Astrocyte (in vitro differentiated cells and primary cell): ENCODE data around the gene APMAP. TPM values are rescaled to one million over a fixed set of nuclear protein-coding genes. Genes with fewer than 3 reads are reported as not detected.

Experiments used
- DNase-seq: peaks from one replicate; pipeline ENCODE4 v3.0.0-alpha.2; 2010; ENCODE audit warnings: low read depth
- FAIRE-seq: peaks from 2 replicates; lab custom pipeline; 2011; peaks lifted over from hg19 to GRCh38; lab: Jason Lieb, UNC
- H2AFZ ChIP-seq: 2 replicates; pipeline ENCODE4 v1.6.0; 2012; ENCODE audit warnings: low read depth, low read length, inconsistent platforms
- H3K27ac ChIP-seq: 2 replicates; pipeline ENCODE4 v1.5.1; 2011; ENCODE audit warnings: low read depth, low read length, inconsistent platforms
- H3K27me3 ChIP-seq: 2 replicates; pipeline ENCODE4 v1.6.0; 2011; ENCODE audit warnings: low read length, inconsistent platforms; ENCODE audit not compliant: insufficient read depth
- H3K36me3 ChIP-seq: 2 replicates; pipeline ENCODE4 v1.5.1; 2011; ENCODE audit warnings: low read length, inconsistent platforms; ENCODE audit not compliant: insufficient read depth
- H3K4me1 ChIP-seq: 2 replicates; pipeline ENCODE4 v1.5.1; 2011; ENCODE audit warnings: low read length, inconsistent platforms; ENCODE audit not compliant: insufficient read depth
- H3K4me2 ChIP-seq: 2 replicates; pipeline ENCODE4 v1.6.0; 2012; ENCODE audit warnings: low read length, inconsistent platforms
- H3K4me3 ChIP-seq: 2 replicates; pipeline ENCODE4 v1.5.1; 2011; ENCODE audit warnings: low read depth, mild to moderate bottlenecking, low read length, inconsistent platforms; ENCODE audit not compliant: insufficient read depth
- H3K79me2 ChIP-seq: 2 replicates; pipeline ENCODE4 v1.6.0; 2012; ENCODE audit warnings: mild to moderate bottlenecking, low read length, inconsistent platforms; ENCODE audit not compliant: insufficient read depth
- H3K9ac ChIP-seq: 2 replicates; pipeline ENCODE4 v1.6.0; 2012; ENCODE audit warnings: mild to moderate bottlenecking, low read length, inconsistent platforms
- H3K9me3 ChIP-seq: 2 replicates; pipeline ENCODE4 v1.5.1; 2012; ENCODE audit warnings: low read depth, mild to moderate bottlenecking, low read length, inconsistent platforms; ENCODE audit not compliant: insufficient read depth
- H4K20me1 ChIP-seq: 2 replicates; pipeline ENCODE4 v1.6.0; 2012; ENCODE audit warnings: low read length, inconsistent platforms; ENCODE audit not compliant: insufficient read depth
- H3K27ac Mint-ChIP-seq: one replicate; pipeline ENCODE4 v1.8.0; 2021; ENCODE audit warnings: mild to moderate bottlenecking, mixed read lengths; ENCODE audit not compliant: unreplicated experiment
- H3K27me3 Mint-ChIP-seq: one replicate; pipeline ENCODE4 v1.8.0; 2021; ENCODE audit warnings: low read depth, mixed read lengths; ENCODE audit not compliant: unreplicated experiment
- H3K36me3 Mint-ChIP-seq: one replicate; pipeline ENCODE4 v1.8.0; 2021; ENCODE audit warnings: low read depth, mixed read lengths; ENCODE audit not compliant: unreplicated experiment
- H3K4me1 Mint-ChIP-seq: one replicate; pipeline ENCODE4 v1.8.0; 2021; ENCODE audit warnings: low read depth, mixed read lengths; ENCODE audit not compliant: unreplicated experiment
- H3K4me3 Mint-ChIP-seq: one replicate; pipeline ENCODE4 v1.8.0; 2021; ENCODE audit warnings: mild to moderate bottlenecking, moderate library complexity, mixed read lengths; ENCODE audit not compliant: unreplicated experiment
- H3K9me3 Mint-ChIP-seq: one replicate; pipeline ENCODE4 v1.8.0; 2021; ENCODE audit warnings: mild to moderate bottlenecking, mixed read lengths; ENCODE audit not compliant: unreplicated experiment
- EZH2 ChIP-seq: IDR thresholded peaks from 2 replicates; pipeline ENCODE4 v1.6.1; 2012; ENCODE audit warnings: mild to moderate bottlenecking, low read length, inconsistent platforms; ENCODE audit not compliant: insufficient read depth
- total RNA-seq: library from RNA; stranded (reverse); gene quantifications from 2 replicates; pipeline ENCODE4 v1.2.1, GENCODE V29; 2021
- TF ChIP-seq, protein P1 (sequence below): IDR thresholded peaks from 2 replicates; pipeline ENCODE4 v1.5.1; 2011; ENCODE audit warnings: low read depth, mild to moderate bottlenecking, inconsistent platforms, low read length, moderate library complexity; ENCODE audit not compliant: insufficient read depth

Gene APMAP
- total RNA-seq, 1 donor from 2014 or later = 110 TPM

- Mint-ChIP-seq H3K27me3 (peaks cover 22% of the 10 kb centered on the region), H3K4me1 (peaks cover 17% of the 10 kb centered on the region), H3K4me3 (no peak overlapping the region), H3K27ac (no peak overlapping the region), H3K9me3 (peaks cover 13% of the 10 kb centered on the region), H3K36me3 (no peaks in the 10 kb centered on the region)
- TF ChIP-seq EZH2 = no peak
- TF ChIP-seq, protein P1, sequence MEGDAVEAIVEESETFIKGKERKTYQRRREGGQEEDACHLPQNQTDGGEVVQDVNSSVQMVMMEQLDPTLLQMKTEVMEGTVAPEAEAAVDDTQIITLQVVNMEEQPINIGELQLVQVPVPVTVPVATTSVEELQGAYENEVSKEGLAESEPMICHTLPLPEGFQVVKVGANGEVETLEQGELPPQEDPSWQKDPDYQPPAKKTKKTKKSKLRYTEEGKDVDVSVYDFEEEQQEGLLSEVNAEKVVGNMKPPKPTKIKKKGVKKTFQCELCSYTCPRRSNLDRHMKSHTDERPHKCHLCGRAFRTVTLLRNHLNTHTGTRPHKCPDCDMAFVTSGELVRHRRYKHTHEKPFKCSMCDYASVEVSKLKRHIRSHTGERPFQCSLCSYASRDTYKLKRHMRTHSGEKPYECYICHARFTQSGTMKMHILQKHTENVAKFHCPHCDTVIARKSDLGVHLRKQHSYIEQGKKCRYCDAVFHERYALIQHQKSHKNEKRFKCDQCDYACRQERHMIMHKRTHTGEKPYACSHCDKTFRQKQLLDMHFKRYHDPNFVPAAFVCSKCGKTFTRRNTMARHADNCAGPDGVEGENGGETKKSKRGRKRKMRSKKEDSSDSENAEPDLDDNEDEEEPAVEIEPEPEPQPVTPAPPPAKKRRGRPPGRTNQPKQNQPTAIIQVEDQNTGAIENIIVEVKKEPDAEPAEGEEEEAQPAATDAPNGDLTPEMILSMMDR = no peak
- H3K27ac ChIP-seq = no peak overlapping the region
- no peaks in the 10 kb centered on the region for H3K4me1 ChIP-seq
- no peak overlapping the region for H3K4me2 ChIP-seq
- no peaks in the 10 kb centered on the region for H3K36me3 ChIP-seq
- no peaks in the 10 kb centered on the region for H3K27me3 ChIP-seq
- H3K9me3 ChIP-seq = no peaks in the 10 kb centered on the region
- no peak for DNase-seq
- no peaks in the 10 kb centered on the region for H4K20me1 ChIP-seq
- H3K9ac ChIP-seq = no peak overlapping the region
- H3K79me2 ChIP-seq = no peaks in the 10 kb centered on the region
- FAIRE-seq = no peak
- no peak overlapping the region for H3K4me3 ChIP-seq
- no peak overlapping the region for H2AFZ ChIP-seq
Measured at GRCh38 chr20:24917056-24917455, 75.5 kb downstream of the APMAP start.

DNA sequence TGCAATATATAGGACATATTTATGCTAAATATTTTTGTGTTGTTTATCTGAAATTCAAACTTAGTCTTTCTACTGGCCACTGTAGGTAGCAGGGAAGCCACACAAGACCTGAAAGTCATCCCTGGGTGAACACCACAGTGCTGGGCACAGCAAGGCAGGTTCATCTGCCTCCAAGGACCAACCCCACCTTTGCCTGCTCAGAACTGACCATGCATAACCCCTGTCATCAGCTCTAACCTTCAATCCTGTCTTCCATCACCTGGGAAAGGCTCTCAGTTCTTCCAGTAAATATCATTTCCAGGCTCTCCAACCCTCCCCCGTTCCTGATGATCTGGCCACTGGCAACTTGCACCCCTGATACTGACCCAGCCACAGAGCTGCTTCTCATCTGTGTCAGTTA is 76.1 kb downstream of the APMAP start:
- no peak overlapping the region for H3K9ac ChIP-seq
- no peak for FAIRE-seq
- Mint-ChIP-seq H3K4me3 (no peak overlapping the region), H3K27me3 (peaks cover 22% of the 10 kb centered on the region), H3K36me3 (no peaks in the 10 kb centered on the region), H3K9me3 (peaks cover 9% of the 10 kb centered on the region), H3K4me1 (peaks cover 17% of the 10 kb centered on the region), H3K27ac (no peak overlapping the region)
- no peaks in the 10 kb centered on the region for H3K9me3 ChIP-seq
- H3K4me3 ChIP-seq = no peak overlapping the region
- H3K27ac ChIP-seq = no peak overlapping the region
- H3K36me3 ChIP-seq = no peaks in the 10 kb centered on the region
- DNase-seq = no peak
- H4K20me1 ChIP-seq = no peaks in the 10 kb centered on the region
- H3K4me1 ChIP-seq = no peaks in the 10 kb centered on the region
- no peaks in the 10 kb centered on the region for H3K27me3 ChIP-seq
- no peak overlapping the region for H2AFZ ChIP-seq
- TF ChIP-seq, protein P1 = no peak
- TF ChIP-seq EZH2 = no peak
- H3K79me2 ChIP-seq = no peaks in the 10 kb centered on the region
- H3K4me2 ChIP-seq = no peak overlapping the region

DNA sequence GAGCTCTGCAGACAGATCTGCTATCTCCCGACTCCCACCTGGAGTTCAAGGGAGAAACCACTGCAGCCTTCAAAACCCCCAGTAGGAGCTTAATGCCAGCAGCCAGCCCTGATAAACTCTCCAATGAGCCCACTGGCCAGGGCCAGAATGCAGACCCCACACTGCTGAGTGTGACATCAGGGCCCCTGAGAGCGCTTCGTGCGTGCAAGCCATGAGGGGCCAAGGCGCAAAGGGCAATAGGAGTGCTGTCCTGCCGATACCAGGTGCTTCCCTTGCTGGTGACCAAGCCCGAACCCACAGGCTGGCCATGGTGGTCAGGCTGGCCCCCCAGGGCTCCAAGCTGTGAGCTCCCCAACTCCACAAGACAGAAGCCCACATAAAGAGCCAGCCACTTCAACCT is 76.7 kb downstream of the APMAP start:
- TF ChIP-seq, protein P1 = no peak
- TF ChIP-seq EZH2 = no peak
- FAIRE-seq (no peak), DNase-seq (no peak)
- H3K27me3 Mint-ChIP-seq = peaks cover 21% of the 10 kb centered on the region
- H3K4me3 Mint-ChIP-seq = no peak overlapping the region
- Histone ChIP-seq H3K27ac (no peak overlapping the region), H3K4me1 (no peaks in the 10 kb centered on the region), H3K4me2 (no peak overlapping the region), H3K79me2 (no peaks in the 10 kb centered on the region), H3K9me3 (no peaks in the 10 kb centered on the region), H3K9ac (no peak overlapping the region), H3K4me3 (no peak overlapping the region), H4K20me1 (no peaks in the 10 kb centered on the region), H3K36me3 (no peaks in the 10 kb centered on the region), H2AFZ (no peak overlapping the region), H3K27me3 (no peaks in the 10 kb centered on the region)
- no peak overlapping the region for H3K27ac Mint-ChIP-seq
- H3K9me3 Mint-ChIP-seq = peaks cover 7% of the 10 kb centered on the region
- H3K4me1 Mint-ChIP-seq = peaks cover 17% of the 10 kb centered on the region
- no peaks in the 10 kb centered on the region for H3K36me3 Mint-ChIP-seq
